NCI-H2171 (cell line): ENCODE measurements around the gene DAGLA.

Source experiments
- DNase-seq: peaks from one replicate; lab custom pipeline; 2025; lab: John Stamatoyannopoulos, UW

Gene DAGLA

DNA sequence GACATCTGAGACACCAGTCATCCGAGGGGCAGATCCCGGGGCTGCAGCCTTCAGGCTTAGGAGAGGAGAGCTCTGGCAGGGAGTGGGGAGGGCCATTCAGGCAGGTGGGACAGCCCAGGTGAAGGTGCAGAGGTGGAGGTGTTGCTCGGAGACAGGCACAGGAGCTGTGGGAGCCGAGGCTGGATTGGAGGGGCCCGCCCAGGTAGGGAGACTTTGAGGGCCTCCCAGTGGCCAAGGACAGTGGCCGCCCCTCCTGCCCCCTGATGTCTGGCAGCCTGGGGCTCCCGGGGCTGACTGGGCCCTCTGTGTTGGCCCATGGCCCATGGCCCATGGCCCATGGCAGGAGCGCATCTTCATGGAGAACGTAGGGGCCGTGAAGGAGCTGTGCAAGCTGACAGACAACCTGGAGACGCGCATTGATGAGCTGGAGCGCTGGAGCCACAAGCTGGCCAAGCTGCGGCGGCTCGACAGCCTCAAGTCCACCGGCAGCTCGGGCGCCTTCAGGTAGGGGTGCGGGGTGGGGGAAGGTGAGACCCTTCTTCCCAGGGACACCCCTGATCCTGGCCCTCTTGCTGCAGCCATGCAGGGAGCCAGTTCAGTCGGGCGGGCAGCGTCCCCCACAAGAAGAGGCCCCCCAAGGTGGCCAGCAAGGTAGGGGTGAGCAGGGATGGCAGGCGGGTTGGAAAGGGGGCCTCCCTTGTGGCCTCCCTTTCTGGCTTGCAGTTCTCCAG is 98.9 kb downstream of the DAGLA start:
- DNase-seq = no peak

DNA sequence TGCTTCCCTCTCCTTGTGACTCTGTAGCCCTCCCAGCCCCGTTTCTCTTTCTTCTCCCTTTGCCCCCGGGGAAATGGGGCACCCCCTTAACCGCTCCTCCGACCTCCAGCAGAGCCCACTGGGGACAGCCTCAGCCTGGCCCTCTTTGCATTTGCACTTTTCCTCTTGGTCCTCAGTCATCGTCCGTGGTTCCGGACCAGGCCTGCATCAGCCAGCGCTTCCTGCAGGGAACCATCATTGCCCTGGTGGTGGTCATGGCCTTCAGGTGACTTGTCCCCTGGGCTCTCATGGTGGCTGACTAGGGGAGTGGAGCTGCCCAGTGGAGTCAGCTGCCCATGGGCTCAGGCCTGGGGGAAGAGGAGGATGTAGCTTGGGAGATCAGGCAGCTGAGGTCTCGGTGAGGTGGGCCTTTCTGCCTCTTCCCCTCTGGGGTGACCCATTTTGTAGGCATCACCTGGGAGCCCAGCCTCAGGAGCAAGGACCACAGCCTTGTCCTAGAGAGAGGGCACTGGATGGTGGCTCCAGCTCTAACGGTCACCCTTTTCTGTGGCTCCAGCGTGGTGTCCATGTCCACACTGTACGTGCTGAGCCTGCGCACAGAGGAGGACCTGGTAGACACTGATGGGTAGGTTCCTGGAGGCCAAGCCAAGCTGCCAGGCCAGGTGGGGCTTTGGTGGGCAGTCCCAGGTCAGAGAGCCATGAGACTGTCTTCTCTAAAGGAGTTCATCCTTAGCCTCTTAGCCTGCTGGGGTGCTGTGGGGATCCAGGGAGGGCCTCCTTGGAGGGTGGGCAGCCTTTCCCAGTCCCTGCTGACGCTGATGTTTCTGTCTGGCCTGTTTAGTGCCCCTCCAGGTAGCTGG is 99.7 kb downstream of the DAGLA start:
- DNase-seq = no peak

DNA sequence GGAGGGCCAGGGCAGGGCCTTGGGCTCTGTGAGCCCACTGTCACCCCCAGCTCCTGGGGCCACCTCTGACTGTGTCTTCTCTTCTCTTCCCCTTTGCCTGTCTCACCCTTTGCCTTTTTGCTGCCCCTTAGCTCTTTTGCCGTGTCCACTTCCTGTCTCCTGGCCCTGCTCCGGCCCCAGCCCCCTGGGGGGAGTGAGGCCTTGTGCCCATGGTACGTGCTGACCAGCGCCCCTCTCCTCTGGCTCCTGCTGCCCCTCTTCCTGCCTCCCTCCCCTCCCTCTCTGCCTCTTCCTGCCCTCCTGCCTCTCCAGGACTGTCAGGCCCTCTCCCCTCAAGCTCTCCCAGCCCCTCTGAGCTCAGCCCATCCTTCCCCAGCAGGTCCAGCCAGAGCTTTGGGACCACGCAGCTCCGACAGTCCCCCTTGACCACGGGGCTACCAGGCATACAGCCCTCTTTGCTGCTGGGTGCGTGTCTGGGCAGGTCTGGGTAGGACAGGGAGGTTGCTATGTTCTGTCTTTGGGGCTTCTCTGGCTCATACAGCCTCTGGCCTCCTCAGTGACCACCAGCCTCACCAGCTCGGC is 100.5 kb downstream of the DAGLA start:
- DNase-seq = no peak

DNA sequence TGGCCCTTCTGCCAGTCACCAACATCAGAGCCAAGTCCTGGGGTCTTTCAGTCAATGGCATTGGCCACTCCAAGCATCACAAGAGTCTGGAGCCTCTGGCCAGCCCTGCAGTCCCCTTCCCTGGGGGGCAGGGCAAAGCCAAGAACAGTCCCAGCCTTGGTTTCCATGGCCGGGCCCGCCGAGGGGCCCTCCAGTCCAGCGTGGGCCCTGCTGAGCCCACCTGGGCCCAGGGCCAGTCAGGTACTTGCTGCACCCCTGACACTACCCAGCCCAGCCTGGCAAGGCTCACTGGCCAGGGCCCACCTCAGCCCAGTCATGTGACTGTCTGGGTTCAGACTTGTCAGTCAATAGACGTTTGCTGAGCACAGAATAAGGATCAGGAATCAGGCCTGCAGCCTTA is 101.4 kb downstream of the DAGLA start:
- DNase-seq = no peak

DNA sequence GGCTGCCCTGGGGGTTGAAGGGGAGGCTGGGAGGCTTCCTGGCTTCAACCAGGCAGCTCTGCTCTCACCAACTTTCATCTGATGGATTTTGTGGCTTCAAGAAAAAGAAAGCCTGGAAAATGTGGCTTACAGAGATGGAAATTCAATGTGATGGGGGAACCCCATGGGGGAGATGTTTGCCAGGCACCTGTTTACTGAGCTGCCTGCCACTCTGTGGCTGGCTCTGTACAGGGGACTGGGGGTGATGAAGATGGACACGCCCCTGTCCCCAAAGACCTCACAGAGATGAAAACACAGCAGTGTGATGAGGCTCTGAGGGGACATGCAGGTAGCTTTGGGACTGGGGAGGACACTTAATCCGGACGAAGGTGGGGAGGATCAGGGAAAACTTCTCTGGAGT is 102.1 kb downstream of the DAGLA start:
- no peak for DNase-seq

DNA sequence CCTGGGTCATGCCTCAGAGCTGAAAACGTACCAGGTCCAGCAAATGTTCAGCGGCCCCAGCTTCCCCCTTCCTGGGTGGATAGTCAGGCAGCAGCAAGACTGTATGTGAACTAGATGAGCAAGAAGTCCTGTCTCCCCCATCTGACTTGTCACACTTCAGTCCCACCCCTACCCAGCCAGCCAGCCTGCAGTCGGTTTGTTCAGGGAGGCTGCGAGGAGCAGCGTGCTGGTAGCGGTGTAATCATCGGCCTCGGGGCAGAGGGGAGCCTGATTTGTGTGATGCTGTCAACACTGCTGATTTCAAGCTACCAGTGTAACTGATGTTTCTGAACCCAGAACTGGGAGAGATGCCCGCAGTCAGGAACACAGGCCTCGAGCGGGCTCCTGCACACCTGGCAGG is 102.7 kb downstream of the DAGLA start:
- DNase-seq = no peak

DNA sequence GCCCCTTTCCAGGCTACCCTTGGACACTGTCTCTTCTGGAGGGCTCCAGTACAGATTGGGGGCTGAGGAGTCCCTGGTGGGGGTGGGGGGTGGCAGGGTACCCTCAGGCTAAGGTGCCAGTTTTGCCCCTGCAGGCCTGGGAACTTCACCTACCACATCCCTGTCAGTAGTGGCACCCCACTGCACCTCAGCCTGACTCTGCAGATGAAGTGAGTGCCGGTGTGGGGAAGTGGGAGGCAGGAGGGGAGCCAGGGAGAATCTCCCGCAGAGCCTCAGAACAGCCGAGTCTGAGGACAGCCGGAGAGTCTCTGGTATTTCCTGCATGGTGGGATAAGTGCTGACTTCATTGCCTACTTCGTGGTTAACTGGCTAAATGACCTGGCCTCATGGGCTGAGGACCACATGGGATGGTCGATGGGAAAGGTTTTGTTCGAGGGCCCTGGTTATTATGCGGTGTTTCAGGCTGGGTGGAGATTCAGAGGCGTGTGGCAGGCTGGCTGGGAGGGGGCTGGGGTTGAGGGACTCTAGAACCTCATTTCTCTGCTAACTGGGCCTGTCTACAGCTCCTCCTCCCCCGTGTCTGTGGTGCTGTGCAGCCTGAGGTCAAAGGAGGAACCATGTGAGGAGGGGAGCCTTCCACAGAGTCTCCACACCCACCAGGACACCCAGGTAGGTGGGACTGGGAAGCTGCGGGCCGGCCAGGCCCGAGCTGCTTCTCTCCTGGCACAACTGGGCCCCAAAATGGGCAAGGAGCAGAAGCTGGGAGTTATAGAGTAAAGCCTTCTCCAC is 103.7 kb downstream of the DAGLA start:
- DNase-seq = no peak

DNA sequence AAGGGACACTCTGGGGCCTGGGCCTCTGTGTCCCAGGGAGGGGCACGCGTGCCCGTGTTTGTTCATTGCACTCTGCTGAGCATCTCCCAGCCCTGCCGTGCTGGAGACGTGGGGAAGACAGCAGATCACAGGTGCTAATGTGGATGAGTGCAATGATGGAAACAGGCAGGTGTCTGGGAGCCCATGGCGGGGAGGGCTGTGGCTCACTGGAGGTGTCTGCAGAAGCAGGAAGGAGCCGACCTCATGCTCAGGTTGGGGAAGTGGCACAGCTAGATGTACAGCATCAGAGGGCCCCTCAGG is 104.3 kb downstream of the DAGLA start:
- DNase-seq = no peak

DNA sequence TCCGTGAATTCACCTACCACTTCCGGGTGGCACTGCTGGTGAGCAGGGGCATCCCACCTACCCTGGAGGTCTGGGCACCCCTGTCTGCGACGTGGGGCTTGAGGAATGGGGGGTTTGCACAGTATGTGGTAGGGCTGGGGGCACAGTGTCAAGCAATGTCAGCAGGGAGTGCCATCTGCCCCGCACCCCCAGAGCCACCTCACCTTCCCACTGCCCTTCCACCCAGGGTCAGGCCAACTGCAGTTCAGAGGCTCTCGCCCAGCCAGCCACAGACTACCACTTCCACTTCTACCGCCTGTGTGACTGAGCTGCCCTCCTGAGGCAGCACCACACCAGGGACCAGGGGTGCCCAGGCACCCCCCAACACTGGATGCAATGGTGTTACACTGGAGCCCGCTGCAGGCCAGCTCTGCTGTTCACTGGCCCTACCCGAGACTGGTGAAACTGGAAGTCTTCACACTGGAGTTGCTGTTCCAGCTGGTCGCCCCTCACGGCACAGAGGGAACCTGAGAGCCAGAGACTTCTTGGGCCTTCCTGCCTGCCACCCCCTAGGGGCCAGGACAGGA is 105.7 kb downstream of the DAGLA start:
- DNase-seq = no peak

DNA sequence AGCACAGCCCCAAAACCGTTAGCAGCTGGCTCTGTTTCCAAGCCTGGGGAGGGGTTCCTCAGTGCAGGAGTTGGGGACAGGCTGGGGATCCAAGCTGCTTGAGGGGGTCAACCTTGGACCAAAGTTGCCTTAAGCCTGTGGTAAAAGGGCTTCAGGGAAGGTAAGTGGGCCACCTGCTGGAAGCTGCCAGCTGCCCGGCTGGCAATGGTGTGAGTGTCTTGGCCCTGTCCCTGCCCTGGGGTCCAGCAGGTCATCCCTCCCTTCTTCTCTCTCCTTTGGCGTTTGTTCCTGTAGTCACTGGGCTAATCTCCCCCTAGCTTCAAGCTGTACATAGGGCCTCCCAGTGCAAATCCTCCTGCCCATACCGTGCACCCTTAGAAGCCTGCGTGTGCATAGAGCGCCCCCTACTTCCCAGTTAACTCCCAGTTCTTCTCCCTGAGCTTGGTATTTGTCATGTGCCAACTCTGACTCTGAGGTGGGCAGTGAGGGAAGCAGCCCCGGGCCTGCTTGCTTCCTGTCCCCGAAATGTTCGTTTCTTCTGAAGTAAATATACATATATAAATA is 107.8 kb downstream of the DAGLA start:
- DNase-seq = no peak

DNA sequence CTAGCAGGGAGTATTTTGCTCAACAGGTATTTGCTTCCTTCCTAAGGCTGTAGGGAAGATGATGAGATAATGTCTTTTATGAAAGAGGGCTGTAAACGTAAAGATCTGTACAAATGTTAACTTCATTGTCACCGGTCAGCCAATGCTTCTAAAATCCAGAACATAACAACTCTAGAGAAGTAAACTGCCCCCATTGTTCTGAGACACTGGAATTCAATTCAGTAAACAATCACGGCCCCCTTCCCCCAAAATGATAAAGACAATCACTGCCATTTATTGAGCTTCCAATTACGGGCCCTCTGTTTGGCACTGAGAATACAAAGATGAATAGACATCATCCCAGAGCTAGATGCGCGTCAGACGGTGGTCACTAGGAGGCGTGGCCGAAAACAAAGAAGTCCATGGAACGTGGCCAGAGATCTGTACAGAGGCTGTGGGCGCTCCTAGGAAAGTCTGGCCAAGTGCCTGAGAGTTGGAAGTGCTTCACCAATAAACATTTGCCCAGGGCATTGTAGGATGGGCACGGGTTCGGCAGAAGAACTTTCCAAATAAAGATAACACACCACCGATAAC is 111.6 kb downstream of the DAGLA start:
- no peak for DNase-seq

DNA sequence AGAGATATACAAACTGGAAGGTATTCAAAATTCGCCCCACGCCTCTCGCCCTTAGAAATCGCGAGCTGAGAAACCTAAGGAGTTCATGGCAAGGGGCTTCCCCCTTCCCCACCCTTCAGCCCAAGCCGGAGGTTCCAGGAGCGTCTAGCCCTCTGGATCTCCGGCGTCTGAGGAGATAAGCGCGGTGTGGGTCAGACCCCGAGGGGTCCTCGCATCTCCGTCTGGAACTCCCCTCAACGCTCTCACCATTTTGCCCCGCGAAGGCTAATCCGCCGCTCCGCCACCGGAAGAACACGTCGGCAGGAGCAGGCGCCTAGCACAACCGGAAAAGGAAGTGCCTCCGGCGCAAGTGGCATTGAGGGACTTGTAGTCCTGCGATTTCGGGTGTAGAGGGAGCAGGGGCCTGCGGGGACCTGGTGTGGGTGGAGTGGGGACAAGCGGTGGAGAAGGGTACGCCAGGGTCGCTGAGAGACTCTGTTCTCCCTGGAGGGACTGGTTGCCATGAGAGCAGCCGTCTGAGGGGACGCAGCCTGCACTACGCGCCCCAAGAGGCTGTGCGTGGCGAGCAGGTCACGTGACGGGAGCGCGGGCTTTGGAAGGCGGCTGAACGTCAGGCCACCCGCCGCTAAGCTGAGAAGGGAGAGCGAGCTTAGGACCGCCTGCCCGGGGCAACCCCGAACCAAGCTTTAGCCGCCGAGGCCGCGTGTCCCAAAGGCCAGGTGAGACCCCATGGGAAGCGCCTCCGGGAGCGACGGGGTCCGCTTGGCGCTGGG is 112.3 kb downstream of the DAGLA start, which contains the start of the genes FEN1 and TMEM258:
TSS of gene FEN1 (plus strand) at position 602 of the 773 bp plus-strand sequence. CDS start 2,451 bp downstream, outside the sequence.
TSS of gene TMEM258 (minus strand) at position 290 of the 773 bp plus-strand sequence. CDS start at position 249, 41 bp downstream.
- DNase-seq = peak; percentile 93

DNA sequence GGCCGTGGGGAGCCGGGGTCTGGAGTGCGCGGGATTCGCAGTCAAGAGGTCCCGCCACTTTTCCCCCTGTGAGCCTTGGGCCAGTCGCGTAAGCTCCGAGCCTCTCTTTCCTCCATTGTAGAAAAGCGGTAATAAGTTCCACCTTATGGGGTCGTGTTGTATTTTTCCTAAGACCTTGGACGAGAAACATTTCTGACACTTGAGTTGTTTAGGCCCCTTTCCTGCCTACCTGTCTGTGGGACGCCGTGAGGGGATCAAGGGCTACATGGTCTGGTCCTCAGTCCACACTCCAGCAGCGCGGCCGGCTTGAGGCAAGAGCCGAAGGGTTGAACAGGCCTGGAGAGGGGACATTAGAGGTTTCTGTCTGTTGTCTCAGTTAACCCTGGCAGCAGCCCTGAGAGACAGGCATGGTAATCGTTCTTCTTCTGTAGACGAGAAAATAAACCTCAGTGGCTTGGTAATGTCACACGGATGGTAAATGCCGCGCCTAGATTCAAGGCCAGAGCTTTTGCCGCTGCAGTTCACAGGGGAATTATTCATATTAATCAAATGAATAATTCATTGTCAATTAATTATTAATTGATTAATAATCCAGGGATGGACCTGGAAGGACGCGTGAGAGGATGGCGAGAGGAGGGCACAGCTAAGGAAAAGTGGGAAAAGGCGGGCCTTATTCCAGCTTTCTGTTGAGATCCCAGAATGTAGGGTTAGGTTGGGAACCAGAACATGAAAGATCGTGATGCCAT is 113.1 kb downstream of the DAGLA start:
- peak; percentile 78 for DNase-seq

DNA sequence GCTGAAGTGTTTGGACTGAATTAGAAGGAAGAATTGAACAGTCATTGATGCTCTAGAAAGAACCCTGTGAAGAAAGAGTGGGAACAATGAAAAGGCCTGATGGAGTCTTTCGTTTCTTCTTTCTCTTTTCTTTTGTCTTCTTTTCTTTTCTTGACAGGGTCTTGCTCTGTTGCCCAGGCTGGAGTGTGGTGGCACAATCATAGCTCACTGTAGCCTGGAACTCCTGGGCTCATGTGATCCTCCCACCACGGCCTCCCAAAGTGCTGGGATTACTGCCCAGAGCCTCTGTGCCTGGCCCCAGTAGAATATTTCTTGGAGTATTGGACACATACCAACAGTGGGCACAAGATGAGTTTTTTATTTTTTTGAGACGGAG is 113.6 kb downstream of the DAGLA start:
- no peak for DNase-seq

DNA sequence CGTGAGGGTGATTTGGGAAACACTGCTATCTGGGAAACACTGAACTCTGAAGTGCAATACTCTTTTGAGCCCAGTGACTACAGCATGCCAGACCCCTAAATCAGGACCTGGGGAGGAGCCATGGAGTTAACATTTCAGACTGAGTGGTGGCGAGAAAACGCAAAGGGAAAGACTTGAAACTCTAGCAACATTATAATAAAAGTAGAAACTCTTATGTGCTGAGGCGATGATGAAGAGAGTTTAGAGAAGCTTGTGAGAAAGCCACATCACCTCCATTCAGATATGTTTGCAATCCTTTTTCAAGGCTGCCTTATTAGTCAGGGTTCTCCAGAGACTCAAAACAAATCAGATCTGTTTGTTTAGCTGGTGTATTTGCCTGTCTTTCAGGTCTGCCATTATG is 114.4 kb downstream of the DAGLA start:
- DNase-seq = no peak

DNA sequence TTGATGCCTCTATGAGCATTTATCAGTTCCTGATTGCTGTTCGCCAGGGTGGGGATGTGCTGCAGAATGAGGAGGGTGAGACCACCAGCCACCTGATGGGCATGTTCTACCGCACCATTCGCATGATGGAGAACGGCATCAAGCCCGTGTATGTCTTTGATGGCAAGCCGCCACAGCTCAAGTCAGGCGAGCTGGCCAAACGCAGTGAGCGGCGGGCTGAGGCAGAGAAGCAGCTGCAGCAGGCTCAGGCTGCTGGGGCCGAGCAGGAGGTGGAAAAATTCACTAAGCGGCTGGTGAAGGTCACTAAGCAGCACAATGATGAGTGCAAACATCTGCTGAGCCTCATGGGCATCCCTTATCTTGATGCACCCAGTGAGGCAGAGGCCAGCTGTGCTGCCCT is 115.3 kb downstream of the DAGLA start:
- DNase-seq = no peak

DNA sequence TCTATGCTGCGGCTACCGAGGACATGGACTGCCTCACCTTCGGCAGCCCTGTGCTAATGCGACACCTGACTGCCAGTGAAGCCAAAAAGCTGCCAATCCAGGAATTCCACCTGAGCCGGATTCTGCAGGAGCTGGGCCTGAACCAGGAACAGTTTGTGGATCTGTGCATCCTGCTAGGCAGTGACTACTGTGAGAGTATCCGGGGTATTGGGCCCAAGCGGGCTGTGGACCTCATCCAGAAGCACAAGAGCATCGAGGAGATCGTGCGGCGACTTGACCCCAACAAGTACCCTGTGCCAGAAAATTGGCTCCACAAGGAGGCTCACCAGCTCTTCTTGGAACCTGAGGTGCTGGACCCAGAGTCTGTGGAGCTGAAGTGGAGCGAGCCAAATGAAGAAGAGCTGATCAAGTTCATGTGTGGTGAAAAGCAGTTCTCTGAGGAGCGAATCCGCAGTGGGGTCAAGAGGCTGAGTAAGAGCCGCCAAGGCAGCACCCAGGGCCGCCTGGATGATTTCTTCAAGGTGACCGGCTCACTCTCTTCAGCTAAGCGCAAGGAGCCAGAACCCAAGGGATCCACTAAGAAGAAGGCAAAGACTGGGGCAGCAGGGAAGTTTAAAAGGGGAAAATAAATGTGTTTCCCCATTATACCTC is 115.8 kb downstream of the DAGLA start:
- DNase-seq = no peak
